Trophoblast cell (in vitro differentiated cells and primary cell): ENCODE data around the gene OAS1.

ENCODE experiments used
- DNase-seq, 2 donors: peaks; one replicate each; pipeline ENCODE4 v3.0.0-alpha.2; 2016
- H2AFZ ChIP-seq: 2 replicates; pipeline ENCODE4 v1.6.1; 2013; ENCODE audit warnings: low read length, moderate library complexity, mild to moderate bottlenecking; ENCODE audit not compliant: insufficient read depth, poor library complexity
- H2AK5ac ChIP-seq: 2 replicates; pipeline ENCODE4 v1.6.1; 2013; ENCODE audit warnings: mild to moderate bottlenecking, low read length
- H2BK120ac ChIP-seq: 2 replicates; pipeline ENCODE4 v1.6.1; 2013; ENCODE audit warnings: low read length, mild to moderate bottlenecking, moderate library complexity; ENCODE audit not compliant: insufficient read depth, poor library complexity
- H2BK12ac ChIP-seq: 2 replicates; pipeline ENCODE4 v1.6.1; 2013; ENCODE audit warnings: mild to moderate bottlenecking, low read length, moderate library complexity
- H2BK5ac ChIP-seq: 2 replicates; pipeline ENCODE4 v1.6.1; 2013; ENCODE audit warnings: low read length, low read depth, moderate library complexity, mild to moderate bottlenecking; ENCODE audit not compliant: poor library complexity
- H3K14ac ChIP-seq: 2 replicates; pipeline ENCODE4 v1.6.1; 2013; ENCODE audit warnings: mild to moderate bottlenecking, low read length
- H3K18ac ChIP-seq: 2 replicates; pipeline ENCODE4 v1.6.1; 2013; ENCODE audit warnings: mild to moderate bottlenecking, low read length
- H3K23ac ChIP-seq: 2 replicates; pipeline ENCODE4 v1.6.1; 2013; ENCODE audit warnings: low read length
- H3K27ac ChIP-seq: 2 replicates; pipeline ENCODE4 v1.5.1; 2013; ENCODE audit warnings: low read depth, mild to moderate bottlenecking, inconsistent platforms, low read length, moderate library complexity
- H3K27me3 ChIP-seq: 2 replicates; pipeline ENCODE4 v1.6.1; 2013; ENCODE audit warnings: inconsistent platforms, mild to moderate bottlenecking, low read length, moderate library complexity; ENCODE audit not compliant: insufficient read depth
- H3K36me3 ChIP-seq, 2 experiments: 1 replicate in 1 of 2; 2 replicates in 1 of 2; pipeline ENCODE4 v1.6.1; 2013; ENCODE audit warnings: low read length in 2 of 2, mild to moderate bottlenecking in 2 of 2, moderate library complexity in 1 of 2; ENCODE audit not compliant: insufficient read depth in 2 of 2, control insufficient read depth in 1 of 2
- H3K4ac ChIP-seq: 2 replicates; pipeline ENCODE4 v1.6.1; 2013; ENCODE audit warnings: low read depth, mild to moderate bottlenecking, low read length, moderate library complexity
- H3K4me1 ChIP-seq, 2 experiments: 1 replicate in 1 of 2; 2 replicates in 1 of 2; pipeline ENCODE4 v1.6.1; 2013; ENCODE audit warnings: low read length in 2 of 2, mild to moderate bottlenecking in 2 of 2, moderate library complexity in 1 of 2; ENCODE audit not compliant: insufficient read depth in 2 of 2, control insufficient read depth in 1 of 2
- H3K4me2 ChIP-seq: 2 replicates; pipeline ENCODE4 v1.6.1; 2013; ENCODE audit warnings: inconsistent platforms, mild to moderate bottlenecking, low read length, moderate library complexity
- H3K4me3 ChIP-seq: 2 replicates; pipeline ENCODE4 v1.5.1; 2013; ENCODE audit warnings: mild to moderate bottlenecking, low read depth, low read length, inconsistent platforms
- H3K79me1 ChIP-seq: one replicate; pipeline ENCODE4 v1.6.1; 2013; ENCODE audit warnings: low read length
- H3K79me2 ChIP-seq: 2 replicates; pipeline ENCODE4 v1.6.1; 2013; ENCODE audit warnings: low read length, mild to moderate bottlenecking; ENCODE audit not compliant: control insufficient read depth, insufficient read depth, poor library complexity
- H3K9ac ChIP-seq: 2 replicates; pipeline ENCODE4 v1.6.1; 2013; ENCODE audit warnings: mild to moderate bottlenecking, low read length
- H3K9me3 ChIP-seq: 2 replicates; pipeline ENCODE4 v1.6.1; 2013; ENCODE audit warnings: low read depth, mild to moderate bottlenecking, control low read depth, inconsistent platforms, low read length; ENCODE audit not compliant: insufficient read depth
- H4K12ac ChIP-seq: 2 replicates; pipeline ENCODE4 v1.6.1; 2013; ENCODE audit warnings: low read depth, mild to moderate bottlenecking, low read length, moderate library complexity
- H4K8ac ChIP-seq: 2 replicates; pipeline ENCODE4 v1.6.1; 2013; ENCODE audit warnings: low read depth, mild to moderate bottlenecking, low read length, moderate library complexity
- H4K91ac ChIP-seq: one replicate; pipeline ENCODE4 v1.6.1; 2013; ENCODE audit warnings: low read depth, mild to moderate bottlenecking, low read length, moderate library complexity
- WGBS: extraction: QIAGEN DNeasy Blood & Tissue Kit; methylation state at CpG from one replicate; pipeline ENCODE4 v1.1.7; 2013; ENCODE audit warnings: missing lambda C conversion rate; ENCODE audit not compliant: insufficient read length, insufficient coverage; ENCODE audit errors: extremely low coverage; 5-methylcytosine and 5-hydroxymethylcytosine counted together

Gene OAS1

DNA sequence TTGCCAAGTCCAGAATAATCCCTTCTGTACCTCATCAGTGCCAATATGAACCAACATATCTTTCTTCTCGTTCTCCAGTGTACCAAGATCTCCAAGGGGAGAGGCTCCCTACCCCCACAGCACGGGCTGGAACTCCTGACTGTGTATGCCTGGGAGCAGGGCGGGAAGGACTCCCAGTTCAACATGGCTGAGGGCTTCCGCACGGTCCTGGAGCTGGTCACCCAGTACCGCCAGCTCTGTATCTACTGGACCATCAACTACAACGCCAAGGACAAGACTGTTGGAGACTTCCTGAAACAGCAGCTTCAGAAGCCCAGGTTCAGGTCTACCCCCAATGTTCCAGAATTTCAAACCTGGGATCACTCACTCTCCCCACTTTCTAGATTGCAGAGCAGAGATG lies 61.1 kb downstream of the OAS1 start:
- no peak overlapping the region for H2AFZ ChIP-seq

More for the DNA sequence above, 61.1 kb downstream of the OAS1 start:
- WGBS: no CpG with 5 or more reads among the region's 7 CpGs
- H3K4me1 ChIP-seq: no peaks in the 10 kb centered on the region
- DNase-seq: no peak
- no peaks in the 10 kb centered on the region for H3K79me2 ChIP-seq
- no peak overlapping the region for H3K9ac ChIP-seq
- H3K79me1 ChIP-seq: no peaks in the 10 kb centered on the region
- H3K14ac ChIP-seq: no peak overlapping the region
- no peak overlapping the region for H3K4ac ChIP-seq
- H2BK120ac ChIP-seq: no peak overlapping the region
- H3K23ac ChIP-seq: no peak overlapping the region
- H3K27me3 ChIP-seq: no peaks in the 10 kb centered on the region
- no peak overlapping the region for H3K4me3 ChIP-seq
- no peak overlapping the region for H2BK5ac ChIP-seq
- H3K9me3 ChIP-seq: no peaks in the 10 kb centered on the region
- no peaks in the 10 kb centered on the region for H3K36me3 ChIP-seq
- no peak overlapping the region for H3K18ac ChIP-seq
- H4K8ac ChIP-seq: no peak overlapping the region
- H2AK5ac ChIP-seq: no peak overlapping the region
- no peak overlapping the region for H3K27ac ChIP-seq
- H3K4me2 ChIP-seq: no peak overlapping the region
- no peak overlapping the region for H2BK12ac ChIP-seq
- no peak overlapping the region for H4K12ac ChIP-seq
- no peak overlapping the region for H4K91ac ChIP-seq
